SU-DHL-6 (cell line): ENCODE data around the gene FMN1.
"Not testable (repeated sequence)": the region's sequence is repeated elsewhere in the genome, so short reads cannot be mapped to it uniquely, and the experiment has no call there.

Source experiments
- CTCF ChIP-seq: fragments of 200-600 bp; sonication (generic); IDR thresholded peaks from one replicate; pipeline ENCODE4 v1.5.1; 2017; ENCODE audit warnings: antibody characterized with exemption, mild to moderate bottlenecking, low read length, moderate library complexity; ENCODE audit not compliant: insufficient read depth, poor library complexity, severe bottlenecking
- EZH2phosphoT487 ChIP-seq: fragments of 200-600 bp; sonication (generic), shearing (Covaris generic); conservative IDR thresholded peaks from 2 replicates; pipeline ENCODE4 v1.6.1; 2018; ENCODE audit warnings: mild to moderate bottlenecking, antibody characterized with exemption, low read length, moderate library complexity, mixed read lengths

GRCh38 chr15:32950051-32950450, 244.5 kb downstream of the FMN1 start:
- not testable (repeated sequence) for TF ChIP-seq CTCF, EZH2phosphoT487
